Loucy (cell line): ENCODE data around the gene DDIT3.

ENCODE experiments used
- H2AFZ ChIP-seq: fragments of 200-600 bp; sonication (generic); 2 replicates; pipeline ENCODE4 v1.6.0; 2016; ENCODE audit warnings: antibody characterized with exemption, mild to moderate bottlenecking, low read length, moderate library complexity
- H3F3A ChIP-seq: fragments of 200-600 bp; 2 replicates; pipeline ENCODE4 v1.6.0; 2016; ENCODE audit warnings: antibody characterized with exemption, low read depth, mild to moderate bottlenecking
- H3K27me3 ChIP-seq: fragments of 200-600 bp; sonication (generic); 2 replicates; pipeline ENCODE4 v1.6.1; 2014; ENCODE audit warnings: low read length, mild to moderate bottlenecking; ENCODE audit not compliant: insufficient read depth, poor library complexity, severe bottlenecking
- H3K36me3 ChIP-seq: fragments of 200-600 bp; sonication (generic); 2 replicates; pipeline ENCODE4 v1.6.1; 2016; ENCODE audit warnings: low read length; ENCODE audit not compliant: insufficient read depth
- H3K4me1 ChIP-seq: fragments of 200-600 bp; sonication (generic); 2 replicates; pipeline ENCODE4 v1.5.1; 2014; ENCODE audit warnings: low read length, mild to moderate bottlenecking; ENCODE audit not compliant: insufficient read depth, poor library complexity, severe bottlenecking
- H3K4me2 ChIP-seq: fragments of 200-600 bp; sonication (generic); 2 replicates; pipeline ENCODE4 v1.6.0; 2014; ENCODE audit warnings: antibody characterized with exemption, low read length, low read depth, mild to moderate bottlenecking; ENCODE audit not compliant: poor library complexity, severe bottlenecking
- H3K4me3 ChIP-seq: fragments of 200-600 bp; sonication (generic); 2 replicates; pipeline ENCODE4 v1.5.1; 2014; ENCODE audit warnings: low read length, mild to moderate bottlenecking, mixed read lengths; ENCODE audit not compliant: poor library complexity, severe bottlenecking
- H3K79me2 ChIP-seq: fragments of 200-600 bp; sonication (generic); 2 replicates; pipeline ENCODE4 v1.6.1; 2014; ENCODE audit warnings: low read length; ENCODE audit not compliant: insufficient read depth
- H3K9ac ChIP-seq: fragments of 200-600 bp; sonication (generic); 2 replicates; pipeline ENCODE4 v1.6.0; 2014; ENCODE audit warnings: mild to moderate bottlenecking, low read depth, low read length, moderate library complexity; ENCODE audit not compliant: poor library complexity, severe bottlenecking
- H3K9me2 ChIP-seq: fragments of 200-600 bp; sonication (generic); replicated peaks from 2 replicates; pipeline ENCODE4 v1.6.1; 2016; ENCODE audit warnings: low read depth, low read length, mixed read lengths
- H3K9me3 ChIP-seq: fragments of 200-600 bp; sonication (generic); 2 replicates; pipeline ENCODE4 v1.6.1; 2014; ENCODE audit warnings: mild to moderate bottlenecking, antibody characterized with exemption, low read length, low read depth; ENCODE audit not compliant: insufficient read depth
- H4K20me1 ChIP-seq: fragments of 200-600 bp; sonication (generic); 2 replicates; pipeline ENCODE4 v1.6.0; 2014; ENCODE audit warnings: antibody characterized with exemption, low read length, mild to moderate bottlenecking; ENCODE audit not compliant: insufficient read depth, poor library complexity, severe bottlenecking
- CTCF ChIP-seq: fragments of 200-600 bp; sonication (generic); conservative IDR thresholded peaks from 2 replicates; pipeline ENCODE4 v1.5.1; 2014; ENCODE audit warnings: mild to moderate bottlenecking, antibody characterized with exemption, low read length
- EZH2phosphoT487 ChIP-seq: fragments of 200-600 bp; IDR thresholded peaks from 2 replicates; pipeline ENCODE4 v1.6.1; 2018; ENCODE audit warnings: antibody characterized with exemption, mild to moderate bottlenecking, moderate library complexity, borderline replicate concordance

Gene DDIT3

GRCh38 chr12:57500213-57500612 lies 20.1 kb downstream of the DDIT3 start:
- Histone ChIP-seq H3K4me3 (no peak overlapping the region), H3K27me3 (no peaks in the 10 kb centered on the region), H2AFZ (no peak overlapping the region), H3K36me3 (peaks cover 67% of the 10 kb centered on the region; the same call in 1 of the 2 replicates), H3K9me3 (no peaks in the 10 kb centered on the region), H3F3A (no peaks in the 10 kb centered on the region), H3K4me2 (no peak overlapping the region), H3K4me1 (no peaks in the 10 kb centered on the region), H3K79me2 (no peaks in the 10 kb centered on the region), H4K20me1 (peaks cover 4% of the 10 kb centered on the region), H3K9ac (no peak overlapping the region), H3K9me2 (no peaks in the 10 kb centered on the region)
- TF ChIP-seq EZH2phosphoT487, result no peak
- TF ChIP-seq CTCF, result no peak

- no peak overlapping the region for H3K9ac ChIP-seq
- no peaks in the 10 kb centered on the region for H3K27me3 ChIP-seq
- H3K4me1 ChIP-seq, result no peaks in the 10 kb centered on the region
- H3K4me3 ChIP-seq, result no peak overlapping the region
- no peaks in the 10 kb centered on the region for H3K79me2 ChIP-seq
- TF ChIP-seq EZH2phosphoT487, result no peak
- H2AFZ ChIP-seq, result no peak overlapping the region
- no peaks in the 10 kb centered on the region for H3K9me2 ChIP-seq
- H3K4me2 ChIP-seq, result no peak overlapping the region
- H3K9me3 ChIP-seq, result no peaks in the 10 kb centered on the region
- H3F3A ChIP-seq, result no peaks in the 10 kb centered on the region
- H4K20me1 ChIP-seq, result peaks cover 4% of the 10 kb centered on the region
- H3K36me3 ChIP-seq, result peaks cover 52% of the 10 kb centered on the region; the same call in 1 of the 2 replicates
These were observed 21.7 kb downstream of the DDIT3 start for GRCh38 chr12:57498571-57498970.

GRCh38 chr12:57498132-57498502 lies 22.2 kb downstream of the DDIT3 start:
- Histone ChIP-seq H3K9me2 (no peaks in the 10 kb centered on the region), H3K79me2 (no peaks in the 10 kb centered on the region), H3K9ac (no peak overlapping the region), H3F3A (no peaks in the 10 kb centered on the region), H3K4me2 (no peak overlapping the region), H3K36me3 (peaks cover 52% of the 10 kb centered on the region; the same call in 1 of the 2 replicates), H3K4me3 (no peak overlapping the region), H3K9me3 (no peaks in the 10 kb centered on the region), H3K27me3 (no peaks in the 10 kb centered on the region), H2AFZ (no peak overlapping the region), H4K20me1 (peaks cover 4% of the 10 kb centered on the region), H3K4me1 (no peaks in the 10 kb centered on the region)
- no peak for TF ChIP-seq EZH2phosphoT487
- no peak for TF ChIP-seq CTCF
